ENCODE measurements around the gene NIN. TPM values are rescaled to one million over a fixed set of nuclear protein-coding genes. Genes with fewer than 3 reads are reported as not detected.

Gene NIN
- polyA plus RNA-seq, 1 donor from 2014 or later = 47.6 TPM

DNA sequence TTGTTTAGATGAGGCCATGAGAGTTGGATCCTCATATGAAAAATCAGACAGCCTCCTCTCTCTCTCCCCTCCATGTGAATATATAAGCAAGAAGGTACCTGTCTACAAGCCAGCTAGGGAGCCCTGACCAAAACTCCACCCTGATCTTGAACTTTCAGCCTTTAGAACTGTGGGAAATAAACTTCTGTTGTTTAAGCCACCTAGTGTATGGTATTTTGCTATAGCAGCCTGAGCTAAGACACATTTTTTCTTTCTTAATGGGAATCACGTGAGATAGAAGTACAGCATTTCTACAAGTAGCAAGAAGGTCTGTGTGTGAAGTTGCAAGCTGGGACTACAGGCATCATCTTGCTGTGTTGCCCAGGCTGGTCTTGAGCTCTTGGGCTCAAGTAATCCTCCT, 24.6 kb upstream of the NIN start:
- H3K4me2 ChIP-seq (ENCODE audit: low read length) = no peak overlapping the region
- H3K9me2 ChIP-seq (ENCODE audit: insufficient read depth, low read length) = no peaks in the 10 kb centered on the region
- no peaks in the 10 kb centered on the region for H3K27me3 ChIP-seq (ENCODE audit: insufficient read depth, low read depth, low read length)
- H3K9ac ChIP-seq (ENCODE audit: low read length) = no peak overlapping the region
- H3K9me3 ChIP-seq (ENCODE audit: low read length) = no peaks in the 10 kb centered on the region
- H2AFZ ChIP-seq (ENCODE audit: low read depth, low read length) = no peak overlapping the region
- no peaks in the 10 kb centered on the region for H3K79me2 ChIP-seq (replicated peaks; ENCODE audit: insufficient read depth, low read length)
- no peaks in the 10 kb centered on the region for H3F3A ChIP-seq (ENCODE audit: insufficient read depth, low read length, poor library complexity, severe bottlenecking)
- no peak overlapping the region for H3K27ac ChIP-seq (ENCODE audit: low read length)
- no peaks in the 10 kb centered on the region for H3K36me3 ChIP-seq (ENCODE audit: insufficient read depth, low read length)
- no peak for TF ChIP-seq RAD21 (conservative IDR thresholded peaks at IDR 0.05)
- TF ChIP-seq EP300 (conservative IDR thresholded peaks at IDR 0.05; ENCODE audit: poor library complexity, severe bottlenecking) = no peak
- TF ChIP-seq, protein P1, sequence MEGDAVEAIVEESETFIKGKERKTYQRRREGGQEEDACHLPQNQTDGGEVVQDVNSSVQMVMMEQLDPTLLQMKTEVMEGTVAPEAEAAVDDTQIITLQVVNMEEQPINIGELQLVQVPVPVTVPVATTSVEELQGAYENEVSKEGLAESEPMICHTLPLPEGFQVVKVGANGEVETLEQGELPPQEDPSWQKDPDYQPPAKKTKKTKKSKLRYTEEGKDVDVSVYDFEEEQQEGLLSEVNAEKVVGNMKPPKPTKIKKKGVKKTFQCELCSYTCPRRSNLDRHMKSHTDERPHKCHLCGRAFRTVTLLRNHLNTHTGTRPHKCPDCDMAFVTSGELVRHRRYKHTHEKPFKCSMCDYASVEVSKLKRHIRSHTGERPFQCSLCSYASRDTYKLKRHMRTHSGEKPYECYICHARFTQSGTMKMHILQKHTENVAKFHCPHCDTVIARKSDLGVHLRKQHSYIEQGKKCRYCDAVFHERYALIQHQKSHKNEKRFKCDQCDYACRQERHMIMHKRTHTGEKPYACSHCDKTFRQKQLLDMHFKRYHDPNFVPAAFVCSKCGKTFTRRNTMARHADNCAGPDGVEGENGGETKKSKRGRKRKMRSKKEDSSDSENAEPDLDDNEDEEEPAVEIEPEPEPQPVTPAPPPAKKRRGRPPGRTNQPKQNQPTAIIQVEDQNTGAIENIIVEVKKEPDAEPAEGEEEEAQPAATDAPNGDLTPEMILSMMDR (IDR thresholded peaks at IDR 0.05; ENCODE audit: poor library complexity, severe bottlenecking) = no peak
- no peak for TF ChIP-seq POLR2AphosphoS5 (IDR thresholded peaks at IDR 0.05)
- TF ChIP-seq, protein P2, sequence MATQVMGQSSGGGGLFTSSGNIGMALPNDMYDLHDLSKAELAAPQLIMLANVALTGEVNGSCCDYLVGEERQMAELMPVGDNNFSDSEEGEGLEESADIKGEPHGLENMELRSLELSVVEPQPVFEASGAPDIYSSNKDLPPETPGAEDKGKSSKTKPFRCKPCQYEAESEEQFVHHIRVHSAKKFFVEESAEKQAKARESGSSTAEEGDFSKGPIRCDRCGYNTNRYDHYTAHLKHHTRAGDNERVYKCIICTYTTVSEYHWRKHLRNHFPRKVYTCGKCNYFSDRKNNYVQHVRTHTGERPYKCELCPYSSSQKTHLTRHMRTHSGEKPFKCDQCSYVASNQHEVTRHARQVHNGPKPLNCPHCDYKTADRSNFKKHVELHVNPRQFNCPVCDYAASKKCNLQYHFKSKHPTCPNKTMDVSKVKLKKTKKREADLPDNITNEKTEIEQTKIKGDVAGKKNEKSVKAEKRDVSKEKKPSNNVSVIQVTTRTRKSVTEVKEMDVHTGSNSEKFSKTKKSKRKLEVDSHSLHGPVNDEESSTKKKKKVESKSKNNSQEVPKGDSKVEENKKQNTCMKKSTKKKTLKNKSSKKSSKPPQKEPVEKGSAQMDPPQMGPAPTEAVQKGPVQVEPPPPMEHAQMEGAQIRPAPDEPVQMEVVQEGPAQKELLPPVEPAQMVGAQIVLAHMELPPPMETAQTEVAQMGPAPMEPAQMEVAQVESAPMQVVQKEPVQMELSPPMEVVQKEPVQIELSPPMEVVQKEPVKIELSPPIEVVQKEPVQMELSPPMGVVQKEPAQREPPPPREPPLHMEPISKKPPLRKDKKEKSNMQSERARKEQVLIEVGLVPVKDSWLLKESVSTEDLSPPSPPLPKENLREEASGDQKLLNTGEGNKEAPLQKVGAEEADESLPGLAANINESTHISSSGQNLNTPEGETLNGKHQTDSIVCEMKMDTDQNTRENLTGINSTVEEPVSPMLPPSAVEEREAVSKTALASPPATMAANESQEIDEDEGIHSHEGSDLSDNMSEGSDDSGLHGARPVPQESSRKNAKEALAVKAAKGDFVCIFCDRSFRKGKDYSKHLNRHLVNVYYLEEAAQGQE (IDR thresholded peaks at IDR 0.05; ENCODE audit: borderline replicate concordance) = no peak
- TF ChIP-seq EZH2 (IDR thresholded peaks at IDR 0.05; ENCODE audit: borderline replicate concordance, insufficient read depth, low read length, poor library complexity, severe bottlenecking) = no peak
- no peak for TF ChIP-seq TAF1 (IDR thresholded peaks at IDR 0.05; ENCODE audit: low read depth)
- no peak for TF ChIP-seq SMC3 (conservative IDR thresholded peaks at IDR 0.05; ENCODE audit: poor library complexity)
- TF ChIP-seq MXI1 (conservative IDR thresholded peaks at IDR 0.05; ENCODE audit: poor library complexity, severe bottlenecking) = no peak
- no peaks in the 10 kb centered on the region for H4K20me1 ChIP-seq (ENCODE audit: insufficient read depth)
- H3K4me3 ChIP-seq (ENCODE audit: low read length) = no peak overlapping the region

- H4K20me1 ChIP-seq (ENCODE audit: insufficient read depth) = no peaks in the 10 kb centered on the region
- no peak overlapping the region for H3K4me3 ChIP-seq (ENCODE audit: low read length)
- no peaks in the 10 kb centered on the region for H3K9me2 ChIP-seq (ENCODE audit: insufficient read depth, low read length)
- H3F3A ChIP-seq (ENCODE audit: insufficient read depth, low read length, poor library complexity, severe bottlenecking) = no peaks in the 10 kb centered on the region
- no peaks in the 10 kb centered on the region for H3K36me3 ChIP-seq (ENCODE audit: insufficient read depth, low read length)
- H3K9me3 ChIP-seq (ENCODE audit: low read length) = no peaks in the 10 kb centered on the region
- no peak overlapping the region for H3K4me2 ChIP-seq (ENCODE audit: low read length)
- no peak for TF ChIP-seq MXI1 (conservative IDR thresholded peaks at IDR 0.05; ENCODE audit: poor library complexity, severe bottlenecking)
- TF ChIP-seq RAD21 (conservative IDR thresholded peaks at IDR 0.05) = no peak
- no peak for TF ChIP-seq POLR2AphosphoS5 (IDR thresholded peaks at IDR 0.05)
- no peak for TF ChIP-seq TAF1 (IDR thresholded peaks at IDR 0.05; ENCODE audit: low read depth)
- no peak for TF ChIP-seq EP300 (conservative IDR thresholded peaks at IDR 0.05; ENCODE audit: poor library complexity, severe bottlenecking)
- TF ChIP-seq EZH2 (IDR thresholded peaks at IDR 0.05; ENCODE audit: borderline replicate concordance, insufficient read depth, low read length, poor library complexity, severe bottlenecking) = no peak
- TF ChIP-seq, protein P2 (IDR thresholded peaks at IDR 0.05; ENCODE audit: borderline replicate concordance) = no peak
- TF ChIP-seq SMC3 (conservative IDR thresholded peaks at IDR 0.05; ENCODE audit: poor library complexity) = no peak
- TF ChIP-seq, protein P1 (IDR thresholded peaks at IDR 0.05; ENCODE audit: poor library complexity, severe bottlenecking) = no peak
- H3K27ac ChIP-seq (ENCODE audit: low read length) = no peak overlapping the region
- H3K9ac ChIP-seq (ENCODE audit: low read length) = no peak overlapping the region
- H3K79me2 ChIP-seq (replicated peaks; ENCODE audit: insufficient read depth, low read length) = no peaks in the 10 kb centered on the region
- no peak overlapping the region for H2AFZ ChIP-seq (ENCODE audit: low read depth, low read length)
- no peaks in the 10 kb centered on the region for H3K27me3 ChIP-seq (ENCODE audit: insufficient read depth, low read depth, low read length)
These were observed 23.6 kb upstream of the NIN start for GRCh38 chr14:50854521-50854920.
